Measurements from ENCODE around the gene PHKA1. TPM values are rescaled to one million over a fixed set of nuclear protein-coding genes. Genes with fewer than 3 reads are reported as not detected.

Gene PHKA1
- total RNA-seq, 1 donor from 2014 or later = 18.1 TPM

DNA sequence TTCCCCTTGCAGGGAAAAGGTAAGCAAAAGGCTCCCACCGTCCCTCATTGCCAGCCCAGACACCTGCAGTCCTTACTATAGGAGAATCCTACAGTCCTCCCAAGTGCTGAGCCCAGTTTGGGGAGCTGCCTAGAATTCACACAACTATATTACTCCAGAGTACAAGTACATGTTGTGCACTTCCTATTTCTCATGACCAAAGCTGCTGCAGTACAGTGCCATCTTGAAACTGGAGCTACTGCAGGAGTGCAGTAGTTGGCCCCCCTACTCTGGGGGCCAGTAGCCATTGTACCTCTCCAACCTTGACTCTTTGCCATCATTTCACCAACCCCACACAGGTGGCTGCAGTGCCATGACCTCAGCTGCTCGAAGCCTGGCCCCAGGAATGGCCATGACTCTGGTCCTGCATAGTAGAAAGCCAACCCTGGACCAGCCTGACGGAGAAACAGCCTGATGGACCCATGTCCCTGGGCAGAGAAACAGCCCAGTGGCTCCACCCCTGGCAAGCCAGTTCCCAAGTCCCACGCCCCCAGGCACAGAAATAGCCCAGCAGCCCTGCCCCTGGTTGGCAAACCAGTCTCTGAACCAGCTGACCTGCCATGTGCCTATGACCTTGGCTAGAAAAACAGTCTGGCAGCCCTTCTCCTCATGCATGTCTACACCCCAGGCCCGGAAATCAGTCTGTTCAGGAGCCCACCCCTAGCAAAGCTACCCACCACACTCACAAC is 51.9 kb downstream of the PHKA1 start:
- no peaks in the 10 kb centered on the region for H3K27me3 ChIP-seq (ENCODE audit: low read depth)
- no peak overlapping the region for H3K27ac ChIP-seq (replicated peaks)
- H3K4me3 ChIP-seq = no peak overlapping the region
- no peak for DNase-seq
- TF ChIP-seq, protein P1, sequence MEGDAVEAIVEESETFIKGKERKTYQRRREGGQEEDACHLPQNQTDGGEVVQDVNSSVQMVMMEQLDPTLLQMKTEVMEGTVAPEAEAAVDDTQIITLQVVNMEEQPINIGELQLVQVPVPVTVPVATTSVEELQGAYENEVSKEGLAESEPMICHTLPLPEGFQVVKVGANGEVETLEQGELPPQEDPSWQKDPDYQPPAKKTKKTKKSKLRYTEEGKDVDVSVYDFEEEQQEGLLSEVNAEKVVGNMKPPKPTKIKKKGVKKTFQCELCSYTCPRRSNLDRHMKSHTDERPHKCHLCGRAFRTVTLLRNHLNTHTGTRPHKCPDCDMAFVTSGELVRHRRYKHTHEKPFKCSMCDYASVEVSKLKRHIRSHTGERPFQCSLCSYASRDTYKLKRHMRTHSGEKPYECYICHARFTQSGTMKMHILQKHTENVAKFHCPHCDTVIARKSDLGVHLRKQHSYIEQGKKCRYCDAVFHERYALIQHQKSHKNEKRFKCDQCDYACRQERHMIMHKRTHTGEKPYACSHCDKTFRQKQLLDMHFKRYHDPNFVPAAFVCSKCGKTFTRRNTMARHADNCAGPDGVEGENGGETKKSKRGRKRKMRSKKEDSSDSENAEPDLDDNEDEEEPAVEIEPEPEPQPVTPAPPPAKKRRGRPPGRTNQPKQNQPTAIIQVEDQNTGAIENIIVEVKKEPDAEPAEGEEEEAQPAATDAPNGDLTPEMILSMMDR (IDR thresholded peaks at IDR 0.05; ENCODE audit: borderline replicate concordance) = no peak
- H3K4me1 ChIP-seq = no peaks in the 10 kb centered on the region
- peaks cover 9% of the 10 kb centered on the region for H3K9me3 ChIP-seq (replicated peaks)
- intact Hi-C loops (cut with micrococcal nuclease) = no loop called here
- no peaks in the 10 kb centered on the region for H3K36me3 ChIP-seq

DNA sequence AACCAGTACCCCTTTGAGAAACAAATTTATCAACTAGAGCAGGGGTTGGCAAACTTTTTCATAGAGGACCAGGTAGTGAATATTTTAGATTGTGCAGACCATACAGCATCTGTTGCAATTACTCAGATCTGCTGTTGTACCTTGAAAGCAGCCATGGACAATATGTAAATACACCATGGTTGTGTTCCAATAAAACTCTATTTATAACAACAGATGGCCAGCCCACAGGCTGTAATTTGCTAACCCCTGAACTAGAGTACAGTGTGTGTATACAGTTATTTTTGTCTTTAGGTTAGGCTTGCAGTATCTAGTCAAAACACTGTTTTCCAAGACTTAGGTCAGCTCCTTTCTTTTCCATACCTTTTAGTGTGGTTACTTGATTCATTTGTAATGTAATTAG is 54.4 kb downstream of the PHKA1 start:
- H3K9me3 ChIP-seq (replicated peaks) = peaks cover 9% of the 10 kb centered on the region
- TF ChIP-seq, protein P1 (IDR thresholded peaks at IDR 0.05; ENCODE audit: borderline replicate concordance) = no peak
- no peaks in the 10 kb centered on the region for H3K4me1 ChIP-seq
- intact Hi-C loops (cut with micrococcal nuclease) = no loop called here
- H3K4me3 ChIP-seq = no peak overlapping the region
- no peak overlapping the region for H3K27ac ChIP-seq (replicated peaks)
- H3K36me3 ChIP-seq = no peaks in the 10 kb centered on the region
- no peaks in the 10 kb centered on the region for H3K27me3 ChIP-seq (ENCODE audit: low read depth)
- DNase-seq = no peak

DNA sequence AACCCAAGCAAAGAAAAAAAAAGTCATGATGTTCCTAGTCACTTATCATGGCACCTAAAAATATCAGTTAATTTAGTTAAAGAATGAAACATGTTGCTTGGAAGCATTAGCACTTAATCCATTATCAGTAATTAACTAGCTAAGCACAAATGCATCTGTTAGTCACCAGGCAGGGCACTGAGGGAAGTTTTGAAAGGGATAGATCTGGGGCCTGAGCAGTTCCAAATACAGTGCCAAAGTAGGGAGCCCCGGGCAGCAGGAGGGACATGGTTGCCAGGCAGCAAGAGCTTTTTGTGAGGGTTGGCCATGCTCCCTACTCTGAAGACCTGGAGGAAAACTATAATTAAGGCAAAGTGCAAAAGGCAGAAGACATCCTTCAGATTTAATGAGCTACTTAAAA is 62.0 kb downstream of the PHKA1 start:
- no peak overlapping the region for H3K4me3 ChIP-seq
- no peaks in the 10 kb centered on the region for H3K27me3 ChIP-seq (ENCODE audit: low read depth)
- TF ChIP-seq, protein P1 (IDR thresholded peaks at IDR 0.05; ENCODE audit: borderline replicate concordance) = no peak
- intact Hi-C loops (cut with micrococcal nuclease) = no loop called here
- DNase-seq = no peak
- no peaks in the 10 kb centered on the region for H3K9me3 ChIP-seq (replicated peaks)
- H3K4me1 ChIP-seq = no peaks in the 10 kb centered on the region
- H3K36me3 ChIP-seq = no peaks in the 10 kb centered on the region
- H3K27ac ChIP-seq (replicated peaks) = no peak overlapping the region

DNA sequence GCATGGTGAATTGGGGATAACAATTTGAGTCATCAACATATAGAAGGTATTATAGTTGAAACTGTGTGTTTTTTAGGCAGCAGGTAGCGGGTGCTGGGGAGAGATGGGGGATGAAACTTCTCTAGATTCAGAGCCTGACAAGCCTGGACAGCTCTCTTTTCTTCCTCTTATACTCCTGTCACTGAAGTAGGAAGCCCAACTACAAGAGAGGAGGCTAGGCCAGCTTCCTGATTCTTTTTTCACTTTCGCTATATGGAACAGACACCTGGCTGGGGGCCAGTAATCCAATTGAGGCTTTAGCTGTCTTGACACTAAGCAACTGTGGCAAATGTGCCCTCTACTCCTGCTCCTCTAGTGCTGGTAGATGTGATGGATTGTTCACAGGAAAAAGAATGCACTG is 69.2 kb downstream of the PHKA1 start:
- H3K27ac ChIP-seq (replicated peaks) = no peak overlapping the region
- no peaks in the 10 kb centered on the region for H3K36me3 ChIP-seq
- H3K27me3 ChIP-seq (ENCODE audit: low read depth) = no peaks in the 10 kb centered on the region
- intact Hi-C loops (cut with micrococcal nuclease) = no loop called here
- TF ChIP-seq, protein P1 (IDR thresholded peaks at IDR 0.05; ENCODE audit: borderline replicate concordance) = no peak
- no peaks in the 10 kb centered on the region for H3K9me3 ChIP-seq (replicated peaks)
- no peaks in the 10 kb centered on the region for H3K4me1 ChIP-seq
- DNase-seq = no peak
- H3K4me3 ChIP-seq = no peak overlapping the region

DNA sequence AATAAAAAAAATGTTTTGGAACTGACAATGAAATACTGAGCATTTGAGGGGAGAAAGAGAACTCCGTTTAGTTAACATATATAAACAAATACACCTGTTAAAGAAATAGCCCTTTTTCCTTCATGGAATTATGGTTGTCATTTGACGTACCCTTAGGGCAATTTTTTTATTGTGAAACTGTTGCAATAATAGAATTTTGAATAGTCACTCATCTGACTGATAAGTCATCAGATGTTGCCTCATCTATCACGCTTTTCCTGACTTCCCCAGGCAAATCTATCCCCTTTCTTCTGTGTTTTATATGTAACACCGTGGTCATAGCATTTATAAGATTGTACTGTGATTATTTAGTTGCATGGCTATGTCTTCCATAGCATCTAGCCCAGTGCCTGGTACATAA is 72.5 kb downstream of the PHKA1 start:
- Histone ChIP-seq H3K27me3 (ENCODE audit: low read depth) (no peaks in the 10 kb centered on the region), H3K9me3 (replicated peaks) (no peaks in the 10 kb centered on the region), H3K4me3 (no peak overlapping the region), H3K36me3 (no peaks in the 10 kb centered on the region), H3K27ac (replicated peaks) (no peak overlapping the region), H3K4me1 (no peaks in the 10 kb centered on the region)
- intact Hi-C loops (cut with micrococcal nuclease) = no loop called here
- DNase-seq = no peak
- TF ChIP-seq, protein P1 (IDR thresholded peaks at IDR 0.05; ENCODE audit: borderline replicate concordance) = no peak
